HCT116 (cell line): Measurements from ENCODE around the gene ANKRD44. TPM values are rescaled to one million over a fixed set of nuclear protein-coding genes. Genes with fewer than 3 reads are reported as not detected.

Experiments used
- ATAC-seq: fragments of 200-7000 bp; cut with Tn5 transposase; 2 replicates; pipeline ENCODE4 v1.9.1; 2020; ENCODE audit warnings: mild to moderate bottlenecking, moderate library complexity
- BruUV-seq: library from RNA; stranded (reverse); fragments of 400-500 nt; replicated peaks from 2 replicates; lab custom pipeline; 2021; lab: Mats Ljungman, UMichigan
- CTCF ChIA-PET: fragments of 300-600 bp; sonication (Branson Sonifier 250); formaldehyde crosslinking; loops from one replicate; lab custom pipeline; 2021; ENCODE audit warnings: antibody characterized with exemption; lab: Charles Lee
- POLR2A ChIA-PET: fragments of 300-600, 350-600 bp; sonication (Branson Sonifier 250); formaldehyde crosslinking; loops from one replicate; lab custom pipeline; 2021; ENCODE audit warnings: antibody characterized with exemption; lab: Charles Lee
- RAD21 ChIA-PET, 2 experiments: fragments of 300-600 bp; sonication (Branson Sonifier 250); formaldehyde crosslinking; loops; one replicate each; lab custom pipeline; 2023; ENCODE audit warnings: low total read pairs in 2 of 2; ENCODE audit not compliant: uncharacterized antibody in 2 of 2, unreplicated experiment in 2 of 2, low non-redundant PET in 1 of 2; lab: Charles Lee
- DNase-seq: peaks from one replicate; pipeline ENCODE4 v3.0.0-alpha.2; 2010; ENCODE audit warnings: low read depth, low spot score
- H2AFZ ChIP-seq: fragments of 200-600 bp; shearing (Covaris generic), sonication (generic); 2 replicates; pipeline ENCODE4 v1.6.1; 2017; ENCODE audit warnings: low read depth, mixed run types, mixed read lengths, antibody characterized with exemption, low read length; ENCODE audit not compliant: poor library complexity, severe bottlenecking
- H3K27ac ChIP-seq: 2 replicates; pipeline ENCODE4 v1.5.1; 2012; ENCODE audit warnings: low read depth, low read length
- H3K27me3 ChIP-seq: fragments of 200-600 bp; sonication (generic); 2 replicates; pipeline ENCODE4 v1.6.1; 2016; ENCODE audit warnings: mixed run types, low read length, mixed read lengths; ENCODE audit not compliant: insufficient read depth
- H3K36me3 ChIP-seq, 2 experiments: fragments of 200-500 bp in 1 of 2; fragments of 200-600 bp in 1 of 2; sonication (Bioruptor generic) in 1 of 2; sonication (generic) in 1 of 2; 2 replicates each; pipeline versions ENCODE4 v1.5.1 to v1.6.1; 2014 to 2016; ENCODE audit warnings: low read length in 2 of 2, inconsistent platforms in 1 of 2, mixed read lengths in 1 of 2, mixed run types in 1 of 2; ENCODE audit not compliant: insufficient read depth in 2 of 2, control insufficient read depth in 1 of 2
- H3K4me1 ChIP-seq, 2 experiments: fragments of 200-600 bp in 1 of 2; sonication (generic) in 1 of 2; 2 replicates each; pipeline versions ENCODE4 v1.5.1 to v1.6.1; 2012 to 2017; ENCODE audit warnings: low read length in 2 of 2, inconsistent platforms in 1 of 2, mild to moderate bottlenecking in 1 of 2, mixed read lengths in 1 of 2, mixed run types in 1 of 2, moderate library complexity in 1 of 2; ENCODE audit not compliant: insufficient read depth in 2 of 2, control insufficient read depth in 1 of 2
- H3K4me2 ChIP-seq: fragments of 200-600 bp; sonication (generic); 2 replicates; pipeline ENCODE4 v1.6.1; 2017; ENCODE audit warnings: mixed run types, low read length, mixed read lengths
- H3K4me3 ChIP-seq, 2 experiments: fragments of 200-600 bp in 1 of 2; sonication (generic) in 1 of 2; replicated peaks in 1 of 2; 2 replicates each; pipeline ENCODE4 v1.5.1; 2011 to 2016; ENCODE audit warnings: low read length in 2 of 2, control low read depth in 1 of 2, low read depth in 1 of 2, mild to moderate bottlenecking in 1 of 2, mixed read lengths in 1 of 2, mixed run types in 1 of 2
- H3K79me2 ChIP-seq: fragments of 200-600 bp; sonication (generic); 2 replicates; pipeline ENCODE4 v1.6.1; 2017; ENCODE audit warnings: mild to moderate bottlenecking, mixed run types, low read length, moderate library complexity, mixed read lengths; ENCODE audit not compliant: insufficient read depth
- H3K9ac ChIP-seq: fragments of 200-600 bp; sonication (generic); 2 replicates; pipeline ENCODE4 v1.6.1; 2016; ENCODE audit warnings: low read length, mixed read lengths
- H3K9me2 ChIP-seq: fragments of 200-600 bp; sonication (generic), shearing (Covaris generic); 2 replicates; pipeline ENCODE4 v1.6.1; 2017; ENCODE audit warnings: mixed run types, mild to moderate bottlenecking, moderate library complexity; ENCODE audit not compliant: insufficient read depth
- H3K9me3 ChIP-seq, 2 experiments: fragments of 200-500 bp in 1 of 2; fragments of 200-600 bp in 1 of 2; sonication (Bioruptor generic) in 1 of 2; sonication (generic) in 1 of 2; 2 replicates each; pipeline ENCODE4 v1.6.1; 2014 to 2017; ENCODE audit warnings: low read length in 2 of 2, mixed read lengths in 2 of 2, inconsistent platforms in 1 of 2, low read depth in 1 of 2, mild to moderate bottlenecking in 1 of 2, mixed run types in 1 of 2, moderate library complexity in 1 of 2; ENCODE audit not compliant: control insufficient read depth in 1 of 2, insufficient read depth in 1 of 2
- H4K20me1 ChIP-seq: fragments of 200-600 bp; sonication (generic), shearing (Covaris generic); 2 replicates; pipeline ENCODE4 v1.6.1; 2017; ENCODE audit warnings: mixed run types, mild to moderate bottlenecking, moderate library complexity; ENCODE audit not compliant: insufficient read depth
- CBX3 ChIP-seq: IDR thresholded peaks from 2 replicates; pipeline ENCODE4 v1.6.1; 2012; ENCODE audit warnings: low read depth
- CEBPB ChIP-seq: IDR thresholded peaks from 2 replicates; pipeline ENCODE4 v1.6.1; 2012; ENCODE audit warnings: low read depth
- ELF1 ChIP-seq: IDR thresholded peaks from 2 replicates; pipeline ENCODE4 v1.6.1; 2012; ENCODE audit warnings: low read depth, borderline replicate concordance
- EZH2phosphoT487 ChIP-seq: fragments of 200-600 bp; IDR thresholded peaks from 2 replicates; pipeline ENCODE4 v1.6.1; 2018; ENCODE audit warnings: antibody characterized with exemption, borderline replicate concordance
- FOSL1 ChIP-seq: IDR thresholded peaks from 2 replicates; pipeline ENCODE4 v1.6.1; 2012; ENCODE audit warnings: low read depth
- JUND ChIP-seq: IDR thresholded peaks from 2 replicates; pipeline ENCODE4 v1.6.1; 2012
- MAX ChIP-seq: IDR thresholded peaks from 2 replicates; pipeline ENCODE4 v1.6.1; 2012
- RAD21 ChIP-seq: IDR thresholded peaks from 2 replicates; pipeline ENCODE4 v1.6.1; 2012; ENCODE audit warnings: low read depth, mild to moderate bottlenecking
- SIN3A ChIP-seq: IDR thresholded peaks from 2 replicates; pipeline ENCODE4 v1.6.1; 2012; ENCODE audit warnings: low read depth
- SP1 ChIP-seq: IDR thresholded peaks from 2 replicates; pipeline ENCODE4 v1.6.1; 2012; ENCODE audit warnings: low read depth
- SRF ChIP-seq: IDR thresholded peaks from 2 replicates; pipeline ENCODE4 v1.6.1; 2012; ENCODE audit warnings: low read depth
- TCF7L2 ChIP-seq: IDR thresholded peaks from 2 replicates; pipeline ENCODE4 v1.7.0; 2011; ENCODE audit warnings: borderline replicate concordance, inconsistent platforms; ENCODE audit not compliant: insufficient read depth, insufficient read length; ENCODE audit errors: extremely low read depth
- YY1 ChIP-seq: IDR thresholded peaks from 2 replicates; pipeline ENCODE4 v1.6.1; 2011; ENCODE audit warnings: low read length, low read depth, moderate library complexity, mild to moderate bottlenecking; ENCODE audit not compliant: insufficient replicate concordance; ENCODE audit errors: extremely low read depth
- ZBTB33 ChIP-seq: IDR thresholded peaks from 2 replicates; pipeline ENCODE4 v1.6.1; 2011; ENCODE audit warnings: mild to moderate bottlenecking, low read length, moderate library complexity; ENCODE audit not compliant: insufficient replicate concordance; ENCODE audit errors: extremely low read depth
- ZNF274 ChIP-seq: fragments of 200-500 bp; sonication (Bioruptor generic); IDR thresholded peaks from 2 replicates; pipeline ENCODE4 v1.6.1; 2014; ENCODE audit warnings: mild to moderate bottlenecking, low read depth, low read length, inconsistent platforms
- intact Hi-C: fragments of 100-400 bp; cut with micrococcal nuclease; formaldehyde crosslinking; loops from 2 replicates; pipeline ENCODE4 v1.10.0; 2022
- total RNA-seq: library from RNA; stranded (reverse); gene quantifications from one replicate; pipeline ENCODE4 v1.2.1, GENCODE V29; 2021; ENCODE audit not compliant: unreplicated experiment

ANKRD44 gene
- total RNA-seq, 1 experiment from 2014 or later: 2.7 TPM

- H2AFZ ChIP-seq: no peak overlapping the region
- intact Hi-C loops: no loop called here
- ATAC-seq (no peak), DNase-seq (no peak)
- ChIA-PET CTCF (no interaction called here), POLR2A (no interaction called here), RAD21 (no interaction called here)
- no peak overlapping the region for H3K27ac ChIP-seq
- H3K9ac ChIP-seq: no peak overlapping the region
- no peaks in the 10 kb centered on the region for H4K20me1 ChIP-seq
- TF ChIP-seq EZH2phosphoT487: no peak
- TF ChIP-seq ELF1: no peak
- TF ChIP-seq SIN3A: no peak
- TF ChIP-seq RAD21: no peak
- no peak for TF ChIP-seq ZNF274
- TF ChIP-seq YY1: no peak
- TF ChIP-seq MAX: no peak
- no peak for TF ChIP-seq CBX3
- no peak for TF ChIP-seq SRF
- H3K4me1 ChIP-seq: no peaks in the 10 kb centered on the region
- no peak overlapping the region for H3K4me2 ChIP-seq
- no peaks in the 10 kb centered on the region for H3K36me3 ChIP-seq
- no peaks in the 10 kb centered on the region for H3K9me2 ChIP-seq
- BruUV-seq: no TSS peak
- no peaks in the 10 kb centered on the region for H3K79me2 ChIP-seq
- H3K4me3 ChIP-seq: no peak overlapping the region
- no peaks in the 10 kb centered on the region for H3K27me3 ChIP-seq
- H3K9me3 ChIP-seq: no peaks in the 10 kb centered on the region
Measured at GRCh38 chr2:197124639-197125390, 185.8 kb downstream of the ANKRD44 start.

GRCh38 chr2:197122821-197123220, 187.8 kb downstream of the ANKRD44 start:
- Histone ChIP-seq H3K9me3 (no peaks in the 10 kb centered on the region), H3K9me2 (no peaks in the 10 kb centered on the region), H3K27ac (no peak overlapping the region), H3K36me3 (no peaks in the 10 kb centered on the region), H3K4me2 (no peak overlapping the region), H4K20me1 (no peaks in the 10 kb centered on the region), H3K4me3 (no peak overlapping the region), H3K79me2 (no peaks in the 10 kb centered on the region), H2AFZ (no peak overlapping the region), H3K27me3 (no peaks in the 10 kb centered on the region), H3K9ac (no peak overlapping the region), H3K4me1 (no peaks in the 10 kb centered on the region)
- no peak for DNase-seq
- ATAC-seq: no peak
- intact Hi-C loops: no loop called here
- ChIA-PET POLR2A (no interaction called here), CTCF (interaction anchor here (2.2 kb wide), 1 partner anchor 10 kb away, joined by 7 read pairs; no protein-coding TSS in a partner anchor), RAD21 (no interaction called here)
- BruUV-seq: no TSS peak
- TF ChIP-seq SIN3A: no peak
- TF ChIP-seq JUND: no peak
- no peak for TF ChIP-seq ZNF274
- no peak for TF ChIP-seq YY1
- TF ChIP-seq CEBPB: no peak
- no peak for TF ChIP-seq FOSL1
- no peak for TF ChIP-seq ZBTB33
- no peak for TF ChIP-seq SP1
- TF ChIP-seq TCF7L2: no peak
- no peak for TF ChIP-seq MAX
